G401 (cell line): Measurements from ENCODE around the gene MPV17. TPM values are rescaled to one million over a fixed set of nuclear protein-coding genes. Genes with fewer than 3 reads are reported as not detected.
A peak's percentile ranks its signal among the peaks of the same experiment; 100 is the strongest.
"Not testable (repeated sequence)": the region's sequence is repeated elsewhere in the genome, so short reads cannot be mapped to it uniquely, and the experiment has no call there.

Experiments
- DNase-seq: peaks from one replicate; pipeline ENCODE4 v3.0.0-alpha.2; 2015; ENCODE audit warnings: low spot score
- in situ Hi-C: cut with HindIII; loops from 2 replicates; pipeline ENCODE4 v1.10.0; 2016; ENCODE audit warnings: low sequenced_read_pairs, mixed read lengths
- total RNA-seq: library from RNA; depleted of rRNA; stranded (reverse); fragments of >200 nt; shearing (Covaris generic); gene quantifications from 2 replicates; pipeline ENCODE4 v1.2.3, GENCODE V29; 2014; rRNA removed

The MPV17 gene
- total RNA-seq, 1 experiment from 2014 or later, result 80.5 TPM

DNA sequence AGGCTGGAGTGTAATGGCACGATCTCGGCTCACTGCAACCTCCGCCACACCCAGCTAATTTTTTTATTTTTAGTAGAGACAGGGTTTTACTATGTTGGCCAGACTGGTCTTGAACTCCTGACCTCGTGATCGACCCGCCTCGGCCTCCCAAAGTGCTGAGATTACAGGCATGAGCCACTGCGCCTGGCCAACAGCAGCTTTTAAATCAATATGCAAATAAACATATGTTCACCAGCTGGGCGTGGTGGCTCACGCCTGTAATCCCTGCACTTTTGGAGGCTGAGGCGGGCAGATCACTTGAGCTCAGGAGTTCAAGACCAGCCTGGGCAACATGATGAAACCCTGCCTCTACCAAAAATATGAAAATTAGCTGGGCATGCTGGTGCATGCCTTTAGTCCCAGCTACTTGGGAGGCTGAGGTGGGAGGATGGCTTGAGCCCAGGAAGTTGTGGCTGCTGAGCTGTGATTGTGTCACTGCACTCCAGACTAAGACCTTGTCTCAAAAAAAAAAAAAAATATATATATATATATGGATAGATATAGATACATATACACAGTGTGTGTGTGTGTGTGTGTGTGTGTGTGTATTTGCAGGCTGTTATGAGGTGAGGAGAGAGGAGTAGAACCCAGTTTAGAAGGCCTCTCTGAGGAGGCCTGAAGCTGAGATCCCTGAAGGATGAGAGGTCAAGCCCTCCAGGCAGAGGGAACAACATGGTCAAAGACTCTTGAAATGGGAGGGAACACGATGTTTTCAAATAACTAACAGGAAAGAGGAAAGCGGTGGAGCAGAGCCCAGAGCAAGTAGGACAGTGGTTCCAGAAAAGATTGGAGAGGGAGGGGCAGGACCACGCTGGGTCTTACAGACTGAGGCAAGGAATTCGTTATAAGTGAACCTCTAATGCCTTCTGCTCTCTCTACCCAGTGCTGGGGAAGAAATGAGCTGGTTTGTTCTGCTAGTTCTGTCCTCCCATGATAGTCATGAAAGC lies 50.1 kb downstream of the MPV17 start:
- DNase-seq, in situ Hi-C loops: not testable (repeated sequence)

DNA sequence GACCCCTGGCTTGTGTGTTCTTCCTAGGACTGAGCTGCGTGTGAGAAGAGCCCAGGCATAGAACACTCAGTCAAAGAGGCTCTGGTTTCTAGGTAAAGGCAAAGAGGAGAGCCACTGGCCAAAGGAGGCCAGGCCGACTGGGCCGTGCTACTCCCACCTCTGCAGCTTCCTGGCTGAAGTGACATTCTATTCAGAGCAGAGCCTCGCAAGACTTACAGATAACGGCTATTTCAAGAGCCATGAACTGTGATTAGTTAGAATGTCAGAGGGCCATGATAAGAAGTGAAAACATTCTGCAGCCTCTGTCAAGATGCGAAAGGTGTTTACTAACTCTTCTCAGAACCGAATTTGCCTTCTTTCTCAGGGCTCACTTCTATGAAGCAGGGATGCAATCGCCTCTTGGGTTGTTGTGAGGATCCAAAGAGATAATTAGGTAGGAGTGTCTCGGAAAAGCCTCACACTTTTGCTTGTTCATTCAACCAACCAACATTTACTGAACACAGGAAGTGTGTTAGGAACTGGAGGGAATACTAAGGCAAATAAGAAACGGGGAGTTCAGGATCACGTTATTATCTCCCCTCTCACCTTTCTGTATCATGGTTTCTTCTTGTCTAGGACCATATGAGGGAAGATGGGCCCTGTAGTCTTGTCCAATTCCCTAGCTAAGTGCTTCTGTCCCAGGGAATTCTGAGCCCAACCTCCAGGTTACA lies 51.1 kb downstream of the MPV17 start:
- in situ Hi-C loops, result no loop called here
- DNase-seq, result no peak

DNA sequence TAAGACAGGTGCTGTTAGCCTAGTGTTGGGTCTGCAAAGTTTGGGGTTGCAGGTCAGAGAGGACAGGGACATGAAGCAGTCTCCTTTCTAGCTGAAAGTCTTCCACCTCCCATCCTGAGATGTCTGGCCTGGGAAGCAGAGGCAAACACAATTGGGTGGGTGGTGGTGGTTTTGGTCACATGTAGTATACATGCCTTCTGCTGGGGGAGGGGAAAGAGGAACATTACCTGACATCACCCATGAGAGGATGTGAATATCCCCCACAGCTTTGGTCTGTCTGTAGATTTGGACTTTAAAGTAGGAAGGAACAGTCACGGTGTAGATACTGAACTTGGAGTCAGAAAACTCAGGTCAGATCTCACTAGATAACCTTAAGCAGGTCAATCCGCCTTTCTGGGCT lies 52.2 kb downstream of the MPV17 start:
- in situ Hi-C loops, result no loop called here
- no peak for DNase-seq

DNA sequence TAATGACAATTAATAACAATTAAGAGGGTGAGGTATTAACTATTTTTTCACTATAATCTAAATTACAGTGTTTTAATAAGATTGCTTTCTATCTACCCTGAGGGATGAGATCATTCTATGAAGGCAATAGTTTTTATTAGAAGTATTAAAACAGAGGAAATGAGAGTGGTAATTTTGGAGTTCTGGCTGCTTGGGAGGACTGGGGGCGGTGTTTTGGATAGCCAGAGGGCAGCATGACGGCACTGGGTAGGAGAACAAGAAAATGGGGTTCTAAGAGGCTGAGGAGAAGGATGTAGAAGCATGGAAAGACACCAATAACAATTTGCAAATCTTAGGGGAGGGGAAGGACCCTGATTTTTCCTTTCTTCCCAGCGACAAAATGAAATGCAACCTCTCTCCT lies 52.8 kb downstream of the MPV17 start:
- no peak for DNase-seq
- in situ Hi-C loops, result no loop called here

- DNase-seq, in situ Hi-C loops: not testable (repeated sequence)
Measured at GRCh38 chr2:27268296-27268695, 54.6 kb downstream of the MPV17 start.

DNA sequence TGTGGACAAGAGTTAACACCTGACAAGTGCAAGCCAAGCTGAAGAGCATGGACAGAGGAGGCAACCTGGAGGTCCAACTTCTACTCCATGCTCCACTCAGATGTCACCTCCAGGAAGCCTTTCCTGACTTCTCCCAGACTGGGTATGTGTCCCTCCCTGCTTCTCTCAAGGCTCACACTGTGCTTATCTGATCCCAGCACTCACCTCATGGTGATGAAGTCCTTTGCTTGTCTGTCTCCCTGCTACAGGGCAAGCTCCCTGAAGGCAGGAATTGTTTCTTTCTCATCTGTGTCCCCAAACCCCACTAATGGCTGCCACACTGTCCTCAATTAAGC lies 57.4 kb downstream of the MPV17 start:
- in situ Hi-C loops, result no loop called here
- no peak for DNase-seq

DNA sequence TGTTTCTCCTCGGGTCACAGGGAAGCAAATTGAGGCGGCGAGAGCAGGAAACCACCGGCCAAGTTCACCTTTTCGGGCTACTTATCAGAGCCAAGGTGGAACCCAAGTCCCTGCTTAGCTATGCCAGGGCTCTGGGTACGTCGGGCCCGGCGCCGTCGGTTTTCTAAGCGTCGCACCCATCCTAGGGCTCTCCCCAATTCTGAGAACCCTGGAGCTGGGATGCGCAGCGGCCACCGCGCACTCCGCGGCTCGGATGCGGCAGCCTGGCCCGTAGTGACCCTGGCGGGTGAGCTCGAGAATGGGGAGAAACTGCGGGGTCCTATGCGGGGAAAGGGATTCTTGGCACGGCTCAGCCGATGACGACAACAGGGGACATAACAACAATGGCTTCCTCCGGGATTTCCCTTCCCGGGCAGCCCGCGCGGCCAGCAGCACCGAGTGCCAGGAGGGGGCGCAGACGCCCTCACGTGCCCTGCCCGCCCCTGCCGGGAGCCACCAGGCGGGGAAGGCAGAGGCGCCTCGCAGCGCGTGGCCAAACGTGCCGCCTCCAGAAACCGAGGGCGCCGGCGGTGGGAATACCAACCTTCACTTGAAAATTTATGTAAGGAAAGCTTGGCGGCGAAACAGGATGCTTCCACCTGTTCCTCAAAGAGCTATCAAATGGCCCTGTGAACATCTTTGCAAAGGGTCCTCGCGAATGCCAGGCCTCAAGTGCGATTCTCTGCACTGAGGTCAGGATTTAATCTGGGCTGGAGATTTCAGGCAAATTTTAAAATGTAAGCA lies 58.0 kb downstream of the MPV17 start:
- in situ Hi-C loops, result no loop called here
- DNase-seq, result peak; percentile 20

DNA sequence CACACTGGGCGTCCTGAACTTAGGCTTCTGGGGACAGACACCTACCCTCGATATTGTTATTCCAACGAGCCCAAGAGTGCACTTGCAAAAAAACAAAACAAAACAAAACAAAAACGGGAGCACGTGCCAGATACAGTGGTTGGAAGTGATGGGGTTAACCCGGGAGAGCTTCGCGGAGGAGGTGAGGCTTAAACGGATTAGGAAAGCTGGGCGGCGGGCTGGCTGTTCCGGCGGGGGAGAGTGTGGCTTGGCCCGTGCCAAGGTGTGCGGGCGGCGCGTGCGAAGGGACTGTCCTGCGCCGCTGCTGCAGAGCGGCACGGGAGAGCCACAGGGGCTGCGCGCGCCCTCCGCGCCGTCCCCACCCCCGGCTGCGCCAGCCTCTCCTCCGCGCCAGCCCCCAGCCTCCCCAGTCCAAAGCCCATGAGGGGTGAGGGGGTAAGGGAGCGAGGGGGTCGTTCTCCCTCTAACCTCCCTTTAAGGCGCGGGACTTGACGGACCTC lies 58.6 kb downstream of the MPV17 start:
- in situ Hi-C loops, result no loop called here
- DNase-seq, result no peak

DNA sequence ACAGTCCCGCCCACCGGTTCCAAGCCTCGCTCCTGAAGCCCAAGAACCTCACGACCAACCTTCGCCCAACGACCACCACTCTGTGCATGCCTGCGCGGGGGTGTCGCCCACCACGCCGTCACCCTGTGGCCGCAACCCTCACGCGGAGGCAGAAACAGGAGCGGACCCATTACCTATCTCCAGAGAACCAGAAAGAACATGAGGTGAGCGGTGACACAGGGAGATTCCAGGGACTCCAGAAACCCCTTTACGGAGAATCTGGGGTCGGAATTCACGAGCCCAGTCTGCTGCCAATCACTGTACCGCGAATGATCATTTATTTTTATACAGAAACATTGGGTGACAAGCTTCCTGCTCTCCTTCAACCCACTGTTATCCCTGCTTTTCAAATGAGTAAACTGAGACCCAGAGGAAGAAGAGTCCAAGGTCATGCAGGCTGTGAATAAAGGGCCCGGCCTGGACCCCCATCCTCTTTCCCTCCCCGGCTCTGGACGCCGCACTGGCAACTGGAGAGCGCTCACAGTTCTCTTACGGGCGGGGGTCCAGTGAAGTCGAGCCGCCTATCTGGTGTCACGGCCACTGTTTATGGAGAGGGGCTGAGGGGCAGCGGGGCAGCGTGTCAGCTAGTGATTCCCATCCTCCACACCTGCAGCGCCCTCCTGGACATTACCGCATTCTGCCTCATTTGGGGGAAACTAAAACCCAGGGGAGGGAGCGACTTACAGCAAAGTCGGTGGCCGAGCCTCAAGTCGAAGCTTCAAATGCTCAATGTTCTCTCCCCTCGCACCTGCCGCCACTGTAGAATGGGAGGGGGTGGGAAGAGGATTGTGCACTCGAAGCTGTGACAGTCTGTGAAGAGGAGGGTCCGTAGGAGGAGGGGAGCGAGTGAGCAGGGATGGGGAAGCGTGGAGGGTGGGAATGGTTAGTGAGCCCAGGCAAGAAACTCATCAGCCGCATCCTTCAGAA lies 59.3 kb downstream of the MPV17 start:
- in situ Hi-C loops, result no loop called here
- DNase-seq, result no peak

GRCh38 chr2:27262379-27263286 lies 60.3 kb downstream of the MPV17 start, which contains the start of gene SLC30A3:
Gene SLC30A3 (minus strand): TSS chr2:27263047. CDS start chr2:27262906, 141 bp downstream.
- in situ Hi-C loops, result no loop called here
- peak; percentile 14 for DNase-seq

- in situ Hi-C loops, result no loop called here
- no peak for DNase-seq
Measured at GRCh38 chr2:27261926-27262298, 61.0 kb downstream of the MPV17 start.

DNA sequence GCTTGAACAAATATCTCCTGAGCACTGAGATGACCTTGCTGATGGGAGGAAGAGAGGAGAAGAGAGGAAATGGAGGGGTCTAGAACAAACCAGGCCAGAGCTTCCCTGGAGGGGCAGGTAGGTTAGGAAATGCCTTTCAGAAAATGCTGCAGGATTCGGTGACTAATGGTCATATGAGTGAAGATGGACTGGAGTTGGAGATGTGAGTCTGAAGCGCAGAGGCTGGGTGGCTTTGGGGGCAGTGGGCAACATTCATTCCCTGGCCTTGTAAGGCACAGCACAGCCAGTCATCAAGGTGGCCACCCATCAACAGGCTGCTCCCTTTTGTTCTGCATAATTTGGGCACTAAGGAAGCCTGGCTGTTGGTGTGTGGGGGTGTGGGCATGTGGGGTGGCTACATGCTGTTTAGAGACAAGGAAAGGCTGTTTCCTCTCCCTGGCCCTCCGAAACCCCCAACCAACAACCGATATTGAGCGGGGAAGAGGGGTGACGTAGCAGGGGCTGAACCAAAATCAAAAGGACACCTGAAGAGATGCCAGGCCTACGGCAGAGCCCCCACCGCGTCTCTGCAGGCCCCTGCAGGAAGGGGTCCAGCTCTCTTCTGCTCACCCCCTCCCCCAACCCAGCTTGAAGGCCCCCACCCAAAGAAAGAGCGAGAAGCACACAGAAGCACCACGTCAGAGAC lies 61.5 kb downstream of the MPV17 start:
- DNase-seq, result no peak
- in situ Hi-C loops, result no loop called here

Other genes with a start within 250 kb of the MPV17 start
- gene EMILIN1, start 244.5 kb downstream of the MPV17 start, total RNA-seq, result 2.3 and 3.9 TPM in 2 replicates
- 2.4 and 7.3 TPM in 2 replicates for gene KHK, start 236.3 kb downstream of the MPV17 start, total RNA-seq
- 1.3 and 11.3 TPM in 2 replicates for gene CGREF1, start 204.0 kb downstream of the MPV17 start, total RNA-seq
- gene ABHD1, start 199.3 kb downstream of the MPV17 start, total RNA-seq, result 0.43 TPM in 1 of 2 replicates, not detected in the other
- gene PREB, start 188.5 kb downstream of the MPV17 start, total RNA-seq, result 89.5 and 92.2 TPM in 2 replicates
- gene PRR30, start 183.7 kb downstream of the MPV17 start, total RNA-seq, result not detected in 2 replicates
- not detected in 2 replicates for gene TCF23, start 174.1 kb downstream of the MPV17 start, total RNA-seq
- 130 and 164 TPM in 2 replicates for gene ATRAID, start 111.1 kb downstream of the MPV17 start, total RNA-seq
- 53.8 and 60.0 TPM in 2 replicates for gene SLC5A6, start 110.8 kb downstream of the MPV17 start, total RNA-seq
- gene CAD, start 105.7 kb downstream of the MPV17 start, total RNA-seq, result 52.3 and 69.6 TPM in 2 replicates
- 1.3 and 2.6 TPM in 2 replicates for gene SLC30A3, start 60.0 kb downstream of the MPV17 start, total RNA-seq
- not detected in 2 replicates for gene DNAJC5G, start 47.7 kb downstream of the MPV17 start, total RNA-seq
- not detected in 2 replicates for gene TRIM54, start 40.7 kb downstream of the MPV17 start, total RNA-seq
- not detected in 2 replicates for gene UCN, start 14.7 kb downstream of the MPV17 start, total RNA-seq
- 101 and 102 TPM in 2 replicates for gene GTF3C2, start 33.7 kb upstream of the MPV17 start, total RNA-seq
- gene EIF2B4, start 47.2 kb upstream of the MPV17 start, total RNA-seq, result 36.0 and 44.8 TPM in 2 replicates
- 157 and 165 TPM in 2 replicates for gene SNX17, start 47.5 kb upstream of the MPV17 start, total RNA-seq
- 20.4 and 23.3 TPM in 2 replicates for gene ZNF513, start 57.6 kb upstream of the MPV17 start, total RNA-seq
- 178 and 244 TPM in 2 replicates for gene PPM1G, start 86.5 kb upstream of the MPV17 start, total RNA-seq
- 92.4 and 108 TPM in 2 replicates for gene NRBP1, start 105.5 kb upstream of the MPV17 start, total RNA-seq
- gene KRTCAP3, start 119.3 kb upstream of the MPV17 start, total RNA-seq, result not detected in 2 replicates
- gene IFT172, start 166.6 kb upstream of the MPV17 start, total RNA-seq, result 4.4 and 9.4 TPM in 2 replicates
- 4.0 and 5.2 TPM in 2 replicates for gene FNDC4, start 172.1 kb upstream of the MPV17 start, total RNA-seq
- not detected in 2 replicates for gene GCKR, start 173.7 kb upstream of the MPV17 start, total RNA-seq